ENCODE data around the gene MAPKBP1. TPM values are rescaled to one million over a fixed set of nuclear protein-coding genes. Genes with fewer than 3 reads are reported as not detected.

MAPKBP1 gene
- total RNA-seq, 3 donors from 2014 or later (not counting 1 experiment from before 2014, with no cell fraction given): 44.8 to 55.4 (median 49.0) TPM

DNA sequence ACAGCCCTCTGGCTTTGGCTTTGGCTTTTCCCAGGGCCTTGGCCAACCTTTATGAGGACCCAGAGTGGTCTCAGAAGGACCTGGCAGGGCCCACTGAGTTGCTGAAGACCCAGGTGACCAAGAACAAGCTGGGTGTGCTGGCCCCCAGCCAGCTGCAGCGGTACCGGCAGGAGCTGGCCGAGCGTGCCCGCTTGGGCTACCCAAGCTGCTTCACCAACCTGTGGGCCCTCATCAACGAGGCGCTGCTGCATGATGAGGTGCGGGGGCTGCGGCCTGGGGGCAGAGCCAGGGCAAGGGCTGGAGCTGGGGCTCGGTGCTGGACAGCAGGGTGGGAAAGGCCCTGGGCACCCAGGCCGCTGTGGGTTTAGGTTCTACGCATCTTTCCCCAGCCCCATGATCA, 70.5 kb downstream of the MAPKBP1 start:
- Histone ChIP-seq H3K4me1 (ENCODE audit: control insufficient read depth, insufficient read depth, low read length) (peaks cover 17% of the 10 kb centered on the region), H3K36me3 (ENCODE audit: control insufficient read depth, insufficient read depth, low read length) (peaks cover 32% of the 10 kb centered on the region), H3K4me3 (ENCODE audit: low read length) (no peak overlapping the region), H3K27ac (ENCODE audit: low read length) (no peak overlapping the region), H3K9me3 (ENCODE audit: control insufficient read depth, insufficient read depth, low read length) (no peaks in the 10 kb centered on the region), H3K27me3 (ENCODE audit: control insufficient read depth, insufficient read depth, low read length) (no peaks in the 10 kb centered on the region)
- Mint-ChIP-seq H3K36me3 (peaks cover 5% of the 10 kb centered on the region), H3K27me3 (ENCODE audit: low read depth in 2 of 2) (no peaks in the 10 kb centered on the region), H3K4me3 (no peak overlapping the region), H3K9me3 (no peaks in the 10 kb centered on the region), H3K4me1 (peaks cover 0 to 13% of the 10 kb centered on the region in 2 donors), H3K27ac (no peak overlapping the region)
- intact Hi-C loops (cut with micrococcal nuclease): no loop called here
- TF ChIP-seq, protein P1, sequence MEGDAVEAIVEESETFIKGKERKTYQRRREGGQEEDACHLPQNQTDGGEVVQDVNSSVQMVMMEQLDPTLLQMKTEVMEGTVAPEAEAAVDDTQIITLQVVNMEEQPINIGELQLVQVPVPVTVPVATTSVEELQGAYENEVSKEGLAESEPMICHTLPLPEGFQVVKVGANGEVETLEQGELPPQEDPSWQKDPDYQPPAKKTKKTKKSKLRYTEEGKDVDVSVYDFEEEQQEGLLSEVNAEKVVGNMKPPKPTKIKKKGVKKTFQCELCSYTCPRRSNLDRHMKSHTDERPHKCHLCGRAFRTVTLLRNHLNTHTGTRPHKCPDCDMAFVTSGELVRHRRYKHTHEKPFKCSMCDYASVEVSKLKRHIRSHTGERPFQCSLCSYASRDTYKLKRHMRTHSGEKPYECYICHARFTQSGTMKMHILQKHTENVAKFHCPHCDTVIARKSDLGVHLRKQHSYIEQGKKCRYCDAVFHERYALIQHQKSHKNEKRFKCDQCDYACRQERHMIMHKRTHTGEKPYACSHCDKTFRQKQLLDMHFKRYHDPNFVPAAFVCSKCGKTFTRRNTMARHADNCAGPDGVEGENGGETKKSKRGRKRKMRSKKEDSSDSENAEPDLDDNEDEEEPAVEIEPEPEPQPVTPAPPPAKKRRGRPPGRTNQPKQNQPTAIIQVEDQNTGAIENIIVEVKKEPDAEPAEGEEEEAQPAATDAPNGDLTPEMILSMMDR (IDR thresholded peaks at IDR 0.05): no peak
- ATAC-seq: no peak
- no peak for DNase-seq
- whole genome bisulfite sequencing (ENCODE audit: insufficient coverage): 87% methylated on average over 12 of the region's 12 CpGs

- Histone ChIP-seq H3K9me3 (ENCODE audit: control insufficient read depth, insufficient read depth, low read length) (no peaks in the 10 kb centered on the region), H3K4me1 (ENCODE audit: control insufficient read depth, insufficient read depth, low read length) (no peaks in the 10 kb centered on the region), H3K4me3 (ENCODE audit: low read length) (no peak overlapping the region), H3K27me3 (ENCODE audit: control insufficient read depth, insufficient read depth, low read length) (no peaks in the 10 kb centered on the region), H3K36me3 (ENCODE audit: control insufficient read depth, insufficient read depth, low read length) (peaks cover 25% of the 10 kb centered on the region), H3K27ac (ENCODE audit: low read length) (no peak overlapping the region)
- Mint-ChIP-seq H3K36me3 (peaks cover 5% of the 10 kb centered on the region), H3K27me3 (ENCODE audit: low read depth in 2 of 2) (no peaks in the 10 kb centered on the region), H3K4me1 (no peaks in the 10 kb centered on the region), H3K27ac (no peak overlapping the region), H3K4me3 (no peak overlapping the region), H3K9me3 (no peaks in the 10 kb centered on the region)
- DNase-seq (no peak), ATAC-seq (no peak)
- WGBS (ENCODE audit: insufficient coverage): 95% methylated on average over 14 of the region's 14 CpGs
- TF ChIP-seq, protein P1 (IDR thresholded peaks at IDR 0.05): no peak
- intact Hi-C loops (cut with micrococcal nuclease): no loop called here
Measured at GRCh38 chr15:41847206-41847605, 72.9 kb downstream of the MAPKBP1 start.

GRCh38 chr15:41847981-41848380, 73.7 kb downstream of the MAPKBP1 start:
- H3K27me3 ChIP-seq (ENCODE audit: control insufficient read depth, insufficient read depth, low read length): no peaks in the 10 kb centered on the region
- intact Hi-C loops (cut with micrococcal nuclease): no loop called here
- no peak for ATAC-seq
- no peaks in the 10 kb centered on the region for H3K4me1 Mint-ChIP-seq
- H3K9me3 ChIP-seq (ENCODE audit: control insufficient read depth, insufficient read depth, low read length): no peaks in the 10 kb centered on the region
- H3K36me3 Mint-ChIP-seq: peaks cover 5% of the 10 kb centered on the region
- peaks cover 25% of the 10 kb centered on the region for H3K36me3 ChIP-seq (ENCODE audit: control insufficient read depth, insufficient read depth, low read length)
- no peak overlapping the region for H3K4me3 ChIP-seq (ENCODE audit: low read length)
- H3K4me1 ChIP-seq (ENCODE audit: control insufficient read depth, insufficient read depth, low read length): no peaks in the 10 kb centered on the region
- H3K27ac Mint-ChIP-seq: no peak overlapping the region
- TF ChIP-seq, protein P1 (IDR thresholded peaks at IDR 0.05): no peak
- no peak for DNase-seq
- no peaks in the 10 kb centered on the region for H3K27me3 Mint-ChIP-seq (ENCODE audit: low read depth in 2 of 2)
- H3K27ac ChIP-seq (ENCODE audit: low read length): no peak overlapping the region
- WGBS (ENCODE audit: insufficient coverage): 95% methylated on average over 9 of the region's 9 CpGs
- H3K4me3 Mint-ChIP-seq: no peak overlapping the region
- no peaks in the 10 kb centered on the region for H3K9me3 Mint-ChIP-seq

DNA sequence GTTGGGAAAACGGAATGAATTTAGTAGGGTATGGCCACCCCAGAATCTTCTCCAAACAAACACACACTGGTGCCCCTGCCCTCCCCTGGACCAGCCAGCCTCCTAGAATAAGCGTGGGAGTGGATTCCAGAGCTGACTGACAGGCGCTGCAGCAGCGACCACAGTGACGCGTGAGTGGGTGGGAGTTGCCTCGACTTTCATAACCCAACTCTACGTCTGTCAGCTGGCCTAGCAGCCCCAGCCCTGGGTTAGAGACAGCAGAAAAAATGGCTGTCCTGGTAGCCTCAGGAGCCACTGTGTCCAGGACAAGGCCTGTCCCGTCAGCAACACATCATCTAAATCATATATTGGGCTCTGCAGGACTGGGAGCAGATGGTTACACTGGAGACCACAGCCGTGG, 74.3 kb downstream of the MAPKBP1 start:
- H3K36me3 ChIP-seq (ENCODE audit: control insufficient read depth, insufficient read depth, low read length): peaks cover 23% of the 10 kb centered on the region
- no peak overlapping the region for H3K27ac ChIP-seq (ENCODE audit: low read length)
- TF ChIP-seq, protein P1 (IDR thresholded peaks at IDR 0.05): no peak
- H3K4me1 ChIP-seq (ENCODE audit: control insufficient read depth, insufficient read depth, low read length): no peaks in the 10 kb centered on the region
- no peak overlapping the region for H3K4me3 Mint-ChIP-seq
- H3K27me3 ChIP-seq (ENCODE audit: control insufficient read depth, insufficient read depth, low read length): no peaks in the 10 kb centered on the region
- H3K36me3 Mint-ChIP-seq: peaks cover 5% of the 10 kb centered on the region
- H3K9me3 ChIP-seq (ENCODE audit: control insufficient read depth, insufficient read depth, low read length): no peaks in the 10 kb centered on the region
- intact Hi-C loops (cut with micrococcal nuclease): no loop called here
- no peak overlapping the region for H3K4me3 ChIP-seq (ENCODE audit: low read length)
- ATAC-seq (no peak), DNase-seq (no peak)
- 84% methylated on average over 10 of the region's 10 CpGs for WGBS (ENCODE audit: insufficient coverage)
- no peaks in the 10 kb centered on the region for H3K4me1 Mint-ChIP-seq
- no peaks in the 10 kb centered on the region for H3K27me3 Mint-ChIP-seq (ENCODE audit: low read depth in 2 of 2)
- H3K9me3 Mint-ChIP-seq: no peaks in the 10 kb centered on the region
- H3K27ac Mint-ChIP-seq: no peak overlapping the region

Data from natural killer cell (primary cell).